ENCODE measurements around the gene MTHFD1L.
"Not testable (repeated sequence)": the region's sequence is repeated elsewhere in the genome, so short reads cannot be mapped to it uniquely, and the experiment has no call there.

MTHFD1L gene

GRCh38 chr6:151070631-151071051, 205.1 kb downstream of the MTHFD1L start:
- no peak for DNase-seq

GRCh38 chr6:151071295-151071694, 205.8 kb downstream of the MTHFD1L start:
- DNase-seq, result no peak

- no peak for DNase-seq
Observed at GRCh38 chr6:151073146-151073545, 207.6 kb downstream of the MTHFD1L start.

GRCh38 chr6:151073701-151074100, 208.2 kb downstream of the MTHFD1L start:
- no peak for DNase-seq

- DNase-seq, result no peak
Observed at GRCh38 chr6:151075005-151075404, 209.5 kb downstream of the MTHFD1L start.

GRCh38 chr6:151075527-151075926, 210.0 kb downstream of the MTHFD1L start:
- no peak for DNase-seq

GRCh38 chr6:151075930-151076555, 210.5 kb downstream of the MTHFD1L start:
- no peak for DNase-seq

- DNase-seq, result no peak
Observed at GRCh38 chr6:151078655-151079054, 213.2 kb downstream of the MTHFD1L start.

- DNase-seq, result no peak
Observed at GRCh38 chr6:151081656-151082055, 216.2 kb downstream of the MTHFD1L start.

- DNase-seq, result no peak
Observed at GRCh38 chr6:151082079-151082478, 216.6 kb downstream of the MTHFD1L start.

GRCh38 chr6:151084275-151084674, 218.8 kb downstream of the MTHFD1L start:
- DNase-seq, result no peak

GRCh38 chr6:151087055-151087454, 221.6 kb downstream of the MTHFD1L start:
- DNase-seq, result not testable (repeated sequence)

GRCh38 chr6:151087861-151088598, 222.5 kb downstream of the MTHFD1L start:
- no peak for DNase-seq

GRCh38 chr6:151088599-151088935, 223.1 kb downstream of the MTHFD1L start:
- no peak for DNase-seq

- DNase-seq, result no peak
Observed at GRCh38 chr6:151088963-151089362, 223.5 kb downstream of the MTHFD1L start.

GRCh38 chr6:151089978-151090377, 224.5 kb downstream of the MTHFD1L start:
- no peak for DNase-seq

- no peak for DNase-seq
Observed at GRCh38 chr6:151091571-151091970, 226.1 kb downstream of the MTHFD1L start.

GRCh38 chr6:151092591-151092990, 227.1 kb downstream of the MTHFD1L start:
- no peak for DNase-seq

- no peak for DNase-seq
Observed at GRCh38 chr6:151093706-151094105, 228.2 kb downstream of the MTHFD1L start.

- no peak for DNase-seq
Observed at GRCh38 chr6:151095538-151096254, 230.2 kb downstream of the MTHFD1L start.

- DNase-seq, result no peak
Observed at GRCh38 chr6:151096255-151096612, 230.7 kb downstream of the MTHFD1L start.

- DNase-seq, result no peak
Observed at GRCh38 chr6:151096691-151097606, 231.4 kb downstream of the MTHFD1L start.

- DNase-seq, result no peak
Observed at GRCh38 chr6:151098166-151098565, 232.7 kb downstream of the MTHFD1L start.
